Measurements from ENCODE around the gene CDHR2.
A peak's percentile ranks its signal among the peaks of the same experiment; 100 is the strongest.
"Not testable (repeated sequence)": the region's sequence is repeated elsewhere in the genome, so short reads cannot be mapped to it uniquely, and the experiment has no call there.

Gene CDHR2

GRCh38 chr5:176542596-176543427, 6.3 kb upstream of the CDHR2 start:
- peak; percentile 70 for DNase-seq

GRCh38 chr5:176543428-176544182, 5.5 kb upstream of the CDHR2 start:
- DNase-seq, result peak; percentile 92

- DNase-seq, result no peak
Measured at GRCh38 chr5:176545388-176545736, 3.8 kb upstream of the CDHR2 start.

GRCh38 chr5:176545737-176546509, 3.2 kb upstream of the CDHR2 start:
- no peak for DNase-seq

GRCh38 chr5:176547802-176548201, 1.3 kb upstream of the CDHR2 start:
- DNase-seq, result no peak

GRCh38 chr5:176549871-176550270, 729 bp downstream of the CDHR2 start:
- DNase-seq, result no peak

- no peak for DNase-seq
Measured at GRCh38 chr5:176550275-176550831, 1.2 kb downstream of the CDHR2 start.

- DNase-seq, result not testable (repeated sequence)
Measured at GRCh38 chr5:176550937-176551336, 1.8 kb downstream of the CDHR2 start.

GRCh38 chr5:176552332-176552869, 3.3 kb downstream of the CDHR2 start:
- DNase-seq, result no peak

- no peak for DNase-seq
Measured at GRCh38 chr5:176553260-176554085, 4.3 kb downstream of the CDHR2 start.

- DNase-seq, result no peak
Measured at GRCh38 chr5:176557846-176558245, 8.7 kb downstream of the CDHR2 start.

GRCh38 chr5:176559683-176560082, 10.5 kb downstream of the CDHR2 start:
- peak; percentile 92 for DNase-seq

GRCh38 chr5:176560364-176560763, 11.2 kb downstream of the CDHR2 start:
- DNase-seq, result peak; percentile 55

GRCh38 chr5:176561259-176561658, 12.1 kb downstream of the CDHR2 start:
- no peak for DNase-seq

- DNase-seq, result no peak
Measured at GRCh38 chr5:176562189-176562588, 13.0 kb downstream of the CDHR2 start.

GRCh38 chr5:176564002-176564401, 14.9 kb downstream of the CDHR2 start:
- DNase-seq, result no peak

- DNase-seq, result no peak
Measured at GRCh38 chr5:176565760-176566288, 16.7 kb downstream of the CDHR2 start.

- no peak for DNase-seq
Measured at GRCh38 chr5:176568657-176569056, 19.5 kb downstream of the CDHR2 start.

GRCh38 chr5:176570044-176570443, 20.9 kb downstream of the CDHR2 start:
- peak; percentile 28 for DNase-seq

- peak; percentile 80 for DNase-seq
Measured at GRCh38 chr5:176573564-176574296, 24.6 kb downstream of the CDHR2 start.

- no peak for DNase-seq
Measured at GRCh38 chr5:176574297-176574591, 25.1 kb downstream of the CDHR2 start.
